ENCODE data around the gene ALKBH1.
"Not testable (repeated sequence)": the region's sequence is repeated elsewhere in the genome, so short reads cannot be mapped to it uniquely, and the experiment has no call there.

ALKBH1 gene

DNA sequence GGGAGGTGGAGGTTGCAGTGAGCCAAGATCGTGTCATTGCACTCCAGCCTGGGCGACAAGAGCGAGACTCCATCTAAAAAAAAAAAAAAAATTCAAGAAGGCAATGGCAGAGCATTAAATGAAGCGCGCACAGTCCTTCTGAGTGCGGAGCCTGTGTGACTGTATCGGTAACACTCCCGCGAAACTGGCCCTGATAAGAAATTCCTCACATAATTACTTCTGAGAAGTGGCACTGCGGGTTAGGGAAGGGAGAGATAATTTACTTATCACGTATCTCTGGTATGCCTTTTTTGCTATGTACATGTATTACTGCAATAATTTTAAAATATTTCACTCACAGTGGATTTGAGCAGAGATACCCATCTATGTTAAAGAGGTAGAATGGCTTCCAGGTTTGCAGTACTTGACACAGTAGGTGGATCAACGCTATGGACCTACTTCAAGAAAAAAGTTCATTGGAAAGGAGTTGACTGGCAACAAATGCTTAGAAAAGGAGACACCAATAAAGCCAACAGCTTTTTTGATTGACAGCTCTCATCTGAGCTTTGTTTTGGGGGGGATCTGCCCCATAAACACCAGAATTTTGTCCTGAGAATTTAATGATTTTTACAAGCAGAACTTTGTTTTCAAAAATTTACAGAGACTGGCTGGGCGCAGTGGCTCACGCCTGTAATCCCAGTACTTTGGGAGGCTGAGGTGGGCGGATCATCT lies 62.1 kb downstream of the ALKBH1 start:
- Histone ChIP-seq H3K4me3 (ENCODE audit: low read length) (no peak overlapping the region), H3K9me3 (ENCODE audit: control insufficient read depth, low read length) (no peaks in the 10 kb centered on the region), H3K9ac (ENCODE audit: low read length) (no peak overlapping the region), H3K4me1 (ENCODE audit: control insufficient read depth, insufficient read depth, low read length) (peaks cover 20% of the 10 kb centered on the region), H3K36me3 (ENCODE audit: control insufficient read depth, insufficient read depth, low read length, severe bottlenecking) (no peaks in the 10 kb centered on the region), H3K27me3 (replicated peaks; ENCODE audit: control insufficient read depth, insufficient read depth, low read length) (no peaks in the 10 kb centered on the region)
- DNase-seq (ENCODE audit: low read depth) = no peak

DNA sequence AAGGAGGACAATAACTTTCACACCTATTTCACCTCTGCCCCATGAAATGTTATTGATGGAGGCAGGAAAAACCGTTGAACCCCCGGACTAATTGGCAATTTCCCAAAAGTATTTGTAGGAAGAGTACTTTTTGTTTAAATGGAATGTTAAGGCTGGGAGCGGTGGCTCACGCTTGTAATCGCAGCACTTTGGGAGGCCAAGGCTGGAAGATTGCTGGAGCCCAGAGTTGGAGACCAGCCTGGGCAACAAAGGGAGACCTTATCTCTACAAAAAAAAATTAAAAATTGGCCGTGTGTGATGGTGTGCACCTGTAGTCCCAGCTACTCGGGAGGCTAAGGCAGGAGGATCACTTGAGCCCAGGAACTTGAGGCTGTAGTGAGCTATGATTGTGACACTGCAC lies 65.4 kb downstream of the ALKBH1 start:
- peak overlapping the region; percentile 76 for H3K4me3 ChIP-seq (ENCODE audit: low read length)
- H3K9ac ChIP-seq (ENCODE audit: low read length) = peak overlapping the region; percentile 70
- no peaks in the 10 kb centered on the region for H3K36me3 ChIP-seq (ENCODE audit: control insufficient read depth, insufficient read depth, low read length, severe bottlenecking)
- DNase-seq (ENCODE audit: low read depth) = no peak
- H3K9me3 ChIP-seq (ENCODE audit: control insufficient read depth, low read length) = peaks cover 2% of the 10 kb centered on the region
- H3K27me3 ChIP-seq (replicated peaks; ENCODE audit: control insufficient read depth, insufficient read depth, low read length) = no peaks in the 10 kb centered on the region
- peaks cover 19% of the 10 kb centered on the region for H3K4me1 ChIP-seq (ENCODE audit: control insufficient read depth, insufficient read depth, low read length)

DNA sequence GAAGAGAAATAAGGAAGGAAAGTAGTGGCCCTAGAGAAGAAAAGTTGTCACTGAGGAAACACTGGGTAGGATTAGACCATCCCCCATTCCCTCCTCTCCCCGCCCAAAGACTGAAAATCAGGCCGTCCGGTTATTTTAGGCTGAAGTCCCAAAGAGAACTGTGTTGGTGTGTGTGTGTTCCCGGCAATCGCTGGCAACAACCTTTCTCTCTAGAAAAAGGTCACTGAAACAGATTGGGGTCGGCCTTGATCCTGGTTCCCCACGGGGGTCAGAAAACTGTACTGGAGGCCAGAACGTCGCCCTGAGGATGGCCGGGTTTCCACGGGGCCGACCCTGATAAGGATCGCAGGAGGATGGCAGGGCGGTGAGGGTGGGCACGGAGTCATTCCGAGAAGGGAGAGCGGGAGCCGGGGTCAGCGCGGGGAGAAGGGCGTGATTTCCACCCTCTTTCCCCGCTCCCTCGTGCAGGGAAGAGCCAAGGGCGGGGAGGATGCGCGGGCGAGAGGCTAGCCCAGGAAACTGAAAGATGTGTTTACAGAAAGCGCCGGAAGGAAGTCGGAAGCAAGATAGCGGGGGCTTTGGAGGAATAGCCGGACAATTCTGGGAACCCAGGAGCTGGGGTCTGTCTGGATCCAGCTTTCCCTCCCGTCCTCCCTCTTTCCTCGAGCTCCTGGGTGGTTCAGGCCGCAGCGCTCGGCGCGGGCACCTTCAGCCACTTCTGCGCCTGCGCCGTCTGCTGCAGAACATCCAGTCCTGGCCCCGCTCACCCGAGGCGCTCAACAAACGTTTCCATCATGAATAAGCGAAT lies 66.1 kb downstream of the ALKBH1 start:
- H3K4me3 ChIP-seq (ENCODE audit: low read length) = peak overlapping the region; percentile 76

DNA sequence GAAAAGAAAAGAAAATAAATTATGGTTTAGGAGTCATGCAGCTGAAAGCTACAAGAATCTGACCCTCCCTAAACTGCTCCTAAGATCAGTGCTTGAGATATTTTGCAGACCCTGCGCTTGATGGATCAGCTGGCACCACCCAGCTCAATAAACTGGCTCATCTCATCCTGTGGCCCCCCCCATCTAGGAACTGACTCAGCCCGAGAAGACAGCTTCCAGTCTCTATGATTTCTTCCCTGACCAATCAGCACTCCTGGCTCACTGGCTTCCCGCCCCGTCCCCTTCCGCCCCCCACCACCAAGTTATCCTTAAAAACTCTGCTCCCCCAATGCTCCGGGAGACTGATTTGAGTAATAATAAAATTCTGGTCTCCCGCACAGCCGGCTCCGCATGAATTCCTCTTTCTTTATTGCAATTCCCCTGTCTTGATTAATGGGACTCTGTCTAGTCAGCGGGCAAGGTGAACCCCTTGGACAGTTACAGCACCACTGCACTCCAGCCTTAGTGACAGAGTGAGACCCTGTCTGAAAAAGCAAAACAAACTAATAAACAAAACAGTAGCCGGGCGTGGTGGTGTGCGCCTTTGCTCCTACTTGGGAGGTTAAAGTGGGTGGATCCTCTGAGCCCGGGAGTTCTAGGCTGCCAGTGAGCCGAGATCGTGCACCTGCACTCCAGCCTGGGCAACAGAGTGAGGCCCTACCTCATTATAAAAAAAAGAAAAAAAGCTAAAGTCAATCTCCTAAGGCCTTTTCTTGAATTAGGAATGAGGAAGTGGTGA lies 66.9 kb downstream of the ALKBH1 start:
- Histone ChIP-seq H3K36me3 (ENCODE audit: control insufficient read depth, insufficient read depth, low read length, severe bottlenecking) (no peaks in the 10 kb centered on the region), H3K27me3 (replicated peaks; ENCODE audit: control insufficient read depth, insufficient read depth, low read length) (no peaks in the 10 kb centered on the region), H3K9me3 (ENCODE audit: control insufficient read depth, low read length) (peaks cover 2% of the 10 kb centered on the region), H3K9ac (ENCODE audit: low read length) (peak overlapping the region; percentile 70), H3K4me3 (ENCODE audit: low read length) (peak overlapping the region; percentile 76), H3K4me1 (ENCODE audit: control insufficient read depth, insufficient read depth, low read length) (peaks cover 19% of the 10 kb centered on the region)
- peak; percentile 11 for DNase-seq (ENCODE audit: low read depth)

More for the DNA sequence above, 66.1 kb downstream of the ALKBH1 start:
- peak; percentile 67 for DNase-seq (ENCODE audit: low read depth)
- H3K9me3 ChIP-seq (ENCODE audit: control insufficient read depth, low read length) = peaks cover 2% of the 10 kb centered on the region
- H3K9ac ChIP-seq (ENCODE audit: low read length) = peak overlapping the region; percentile 70
- no peaks in the 10 kb centered on the region for H3K36me3 ChIP-seq (ENCODE audit: control insufficient read depth, insufficient read depth, low read length, severe bottlenecking)
- no peaks in the 10 kb centered on the region for H3K27me3 ChIP-seq (replicated peaks; ENCODE audit: control insufficient read depth, insufficient read depth, low read length)
- H3K4me1 ChIP-seq (ENCODE audit: control insufficient read depth, insufficient read depth, low read length) = peaks cover 19% of the 10 kb centered on the region

DNA sequence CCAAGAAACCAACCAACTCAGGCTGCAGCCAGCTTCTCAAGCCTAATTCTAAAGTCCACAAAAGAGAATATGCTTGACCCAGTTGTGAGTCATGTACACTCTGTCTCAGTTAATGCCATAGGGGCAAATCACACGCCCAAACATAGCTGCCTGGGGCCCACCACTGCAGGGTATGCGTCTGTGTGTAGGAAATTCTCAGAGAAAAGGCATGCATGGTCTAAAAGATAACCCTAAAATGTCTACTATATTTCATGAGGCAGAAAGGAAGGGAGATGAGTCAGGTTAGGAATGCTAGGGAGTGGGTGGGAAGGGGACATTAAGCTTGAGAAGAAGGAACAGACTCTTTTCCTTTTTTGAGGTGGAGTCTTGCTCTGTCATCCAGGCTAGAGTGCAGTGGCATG lies 69.1 kb downstream of the ALKBH1 start:
- peak; percentile 70 for DNase-seq (ENCODE audit: low read depth)
- no peaks in the 10 kb centered on the region for H3K27me3 ChIP-seq (replicated peaks; ENCODE audit: control insufficient read depth, insufficient read depth, low read length)
- H3K36me3 ChIP-seq (ENCODE audit: control insufficient read depth, insufficient read depth, low read length, severe bottlenecking) = no peaks in the 10 kb centered on the region
- H3K9ac ChIP-seq (ENCODE audit: low read length) = no peak overlapping the region
- no peak overlapping the region for H3K4me3 ChIP-seq (ENCODE audit: low read length)
- H3K4me1 ChIP-seq (ENCODE audit: control insufficient read depth, insufficient read depth, low read length) = peaks cover 19% of the 10 kb centered on the region
- peaks cover 8% of the 10 kb centered on the region for H3K9me3 ChIP-seq (ENCODE audit: control insufficient read depth, low read length)

DNA sequence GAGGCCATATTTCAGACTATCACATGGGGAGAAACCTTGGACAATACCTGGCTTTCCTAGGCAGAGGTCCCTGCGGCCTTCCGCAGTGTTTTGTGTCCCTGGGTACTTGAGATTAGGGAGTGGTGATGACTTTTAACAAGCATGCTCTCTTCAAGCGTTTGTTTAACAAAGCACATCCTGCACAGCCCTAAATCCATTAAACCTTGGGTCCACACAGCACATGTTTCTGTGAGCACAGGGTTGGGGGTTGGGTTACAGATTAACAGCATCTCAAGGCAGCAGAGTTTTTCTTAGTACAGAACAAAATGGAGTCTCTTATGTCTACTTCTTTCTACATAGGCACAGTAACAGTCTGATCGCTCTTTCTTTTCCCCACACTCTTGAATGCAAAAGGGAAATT lies 72.0 kb downstream of the ALKBH1 start:
- H3K4me3 ChIP-seq (ENCODE audit: low read length); H3K36me3 ChIP-seq (ENCODE audit: control insufficient read depth, insufficient read depth, low read length, severe bottlenecking); H3K4me1 ChIP-seq (ENCODE audit: control insufficient read depth, insufficient read depth, low read length); DNase-seq (ENCODE audit: low read depth); H3K9ac ChIP-seq (ENCODE audit: low read length); H3K9me3 ChIP-seq (ENCODE audit: control insufficient read depth, low read length); H3K27me3 ChIP-seq (replicated peaks; ENCODE audit: control insufficient read depth, insufficient read depth, low read length): not testable (repeated sequence)

DNA sequence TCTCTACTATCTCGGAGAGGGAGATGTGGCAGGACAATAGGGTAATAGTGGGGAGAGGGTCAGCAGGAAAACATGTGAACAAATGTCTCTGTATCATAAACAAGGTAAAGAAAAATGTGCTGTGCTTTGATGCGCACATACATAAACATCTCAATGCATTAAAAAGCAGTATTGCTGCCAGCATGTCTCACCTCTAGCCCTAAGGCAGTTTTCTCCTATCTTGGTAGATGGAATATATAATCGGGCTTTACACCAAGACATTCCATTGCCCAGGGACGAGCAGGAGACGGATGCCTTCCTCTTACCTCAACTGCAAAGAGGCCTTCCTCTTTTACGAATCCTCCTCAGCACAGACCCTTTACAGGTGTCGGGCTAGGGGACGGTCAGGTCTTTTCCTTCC lies 72.4 kb downstream of the ALKBH1 start:
- H3K9me3 ChIP-seq (ENCODE audit: control insufficient read depth, low read length); H3K36me3 ChIP-seq (ENCODE audit: control insufficient read depth, insufficient read depth, low read length, severe bottlenecking); DNase-seq (ENCODE audit: low read depth); H3K4me1 ChIP-seq (ENCODE audit: control insufficient read depth, insufficient read depth, low read length); H3K27me3 ChIP-seq (replicated peaks; ENCODE audit: control insufficient read depth, insufficient read depth, low read length); H3K9ac ChIP-seq (ENCODE audit: low read length); H3K4me3 ChIP-seq (ENCODE audit: low read length): not testable (repeated sequence)

DNA sequence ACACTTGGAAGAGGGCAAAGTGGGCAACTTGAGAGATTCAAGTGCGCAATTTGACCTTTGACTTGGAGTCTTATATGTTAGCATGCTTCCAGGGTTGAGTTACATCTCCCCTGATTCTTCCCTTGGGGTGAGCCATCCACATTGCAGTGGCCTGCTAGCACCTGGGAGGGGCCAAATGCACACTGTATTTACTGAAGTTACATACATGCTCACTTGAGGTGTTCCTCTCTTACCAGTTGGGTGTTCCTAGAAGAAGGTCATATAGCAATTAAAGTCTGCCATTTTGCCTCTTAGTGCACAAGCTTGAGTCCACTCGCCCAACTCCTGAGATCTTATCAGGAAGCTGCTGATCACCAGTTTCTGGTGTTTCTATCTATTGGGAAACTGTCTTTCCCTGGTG lies 77.7 kb downstream of the ALKBH1 start:
- no peak overlapping the region for H3K9ac ChIP-seq (ENCODE audit: low read length)
- H3K9me3 ChIP-seq (ENCODE audit: control insufficient read depth, low read length) = peaks cover 11% of the 10 kb centered on the region
- H3K36me3 ChIP-seq (ENCODE audit: control insufficient read depth, insufficient read depth, low read length, severe bottlenecking) = no peaks in the 10 kb centered on the region
- DNase-seq (ENCODE audit: low read depth) = no peak
- H3K27me3 ChIP-seq (replicated peaks; ENCODE audit: control insufficient read depth, insufficient read depth, low read length) = no peaks in the 10 kb centered on the region
- H3K4me1 ChIP-seq (ENCODE audit: control insufficient read depth, insufficient read depth, low read length) = no peaks in the 10 kb centered on the region
- H3K4me3 ChIP-seq (ENCODE audit: low read length) = no peak overlapping the region

DNA sequence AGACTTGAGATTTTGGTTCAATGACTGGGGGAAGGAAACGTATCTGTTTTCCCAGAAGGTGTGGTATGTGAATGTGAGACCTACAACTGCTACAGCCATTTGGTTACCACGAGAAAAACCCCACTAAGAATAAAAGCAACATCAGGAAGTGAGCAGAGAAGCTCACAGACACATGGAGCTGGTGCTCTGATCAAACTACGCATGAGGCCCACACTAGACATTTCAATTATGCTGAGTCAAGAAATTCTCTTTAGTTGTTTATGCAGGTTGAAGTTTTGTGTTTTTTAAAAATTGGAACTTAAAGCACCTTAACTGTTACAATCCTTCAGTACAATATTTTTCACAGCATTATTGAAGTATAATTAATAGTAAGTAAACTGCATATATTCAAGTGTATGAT lies 82.5 kb downstream of the ALKBH1 start:
- Histone ChIP-seq H3K4me1 (ENCODE audit: control insufficient read depth, insufficient read depth, low read length) (no peaks in the 10 kb centered on the region), H3K4me3 (ENCODE audit: low read length) (no peak overlapping the region), H3K27me3 (replicated peaks; ENCODE audit: control insufficient read depth, insufficient read depth, low read length) (no peaks in the 10 kb centered on the region), H3K9me3 (ENCODE audit: control insufficient read depth, low read length) (peaks cover 5% of the 10 kb centered on the region), H3K36me3 (ENCODE audit: control insufficient read depth, insufficient read depth, low read length, severe bottlenecking) (no peaks in the 10 kb centered on the region), H3K9ac (ENCODE audit: low read length) (no peak overlapping the region)
- no peak for DNase-seq (ENCODE audit: low read depth)

DNA sequence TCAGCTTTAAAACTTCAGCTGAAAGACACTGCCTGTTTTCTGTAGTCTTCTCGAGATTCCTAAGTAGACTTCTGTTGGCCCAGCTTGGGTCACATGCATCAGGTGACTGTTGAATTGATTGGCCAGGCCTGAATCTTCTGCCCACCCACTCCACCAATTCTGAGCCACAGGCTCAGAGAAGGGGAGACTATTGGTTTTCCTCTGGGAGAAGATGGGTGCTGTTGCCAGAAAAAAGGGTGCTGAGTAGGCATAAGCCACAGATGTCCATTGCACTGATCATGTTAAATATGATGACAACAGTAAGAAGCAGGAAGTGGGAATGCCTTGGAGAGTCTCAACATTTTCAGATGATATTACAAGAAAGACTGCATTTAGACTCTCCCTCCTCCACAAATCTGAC lies 84.6 kb downstream of the ALKBH1 start:
- Histone ChIP-seq H3K9me3 (ENCODE audit: control insufficient read depth, low read length) (no peaks in the 10 kb centered on the region), H3K4me1 (ENCODE audit: control insufficient read depth, insufficient read depth, low read length) (no peaks in the 10 kb centered on the region), H3K36me3 (ENCODE audit: control insufficient read depth, insufficient read depth, low read length, severe bottlenecking) (no peaks in the 10 kb centered on the region), H3K27me3 (replicated peaks; ENCODE audit: control insufficient read depth, insufficient read depth, low read length) (no peaks in the 10 kb centered on the region), H3K9ac (ENCODE audit: low read length) (no peak overlapping the region), H3K4me3 (ENCODE audit: low read length) (no peak overlapping the region)
- DNase-seq (ENCODE audit: low read depth) = no peak
